AG04450 (cell line): ENCODE measurements around the gene TTLL11. TPM values are rescaled to one million over a fixed set of nuclear protein-coding genes. Genes with fewer than 3 reads are reported as not detected.

Experiments used
- CTCF ChIA-PET: fragments of 300-600, 350-600 bp; formaldehyde crosslinking; extraction: SDS; loops from one replicate; lab custom pipeline; 2022; ENCODE audit warnings: antibody characterized with exemption, inconsistent platforms; lab: Charles Lee
- POLR2A ChIA-PET: fragments of 350-600 bp; formaldehyde crosslinking; extraction: SDS; loops from one replicate; lab custom pipeline; 2021; ENCODE audit warnings: antibody characterized with exemption, inconsistent platforms; lab: Yijun Ruan, JAX
- DNase-seq: peaks from one replicate; pipeline ENCODE4 v3.0.0-alpha.2; 2011; ENCODE audit warnings: low read depth, low spot score
- H3K27ac ChIP-seq: one replicate; pipeline ENCODE4 v1.5.1; 2012; ENCODE audit warnings: low read depth, low read length, control low read depth
- H3K27me3 ChIP-seq: one replicate; pipeline ENCODE4 v1.6.0; 2012; ENCODE audit warnings: low read length; ENCODE audit not compliant: control insufficient read depth, insufficient read depth
- H3K4me3 ChIP-seq: 2 replicates; pipeline ENCODE4 v1.5.1; 2011; ENCODE audit warnings: mild to moderate bottlenecking, low read depth, low read length, control low read depth
- H3K9me3 ChIP-seq: 2 replicates; pipeline ENCODE4 v1.5.1; 2012; ENCODE audit warnings: low read length; ENCODE audit not compliant: control insufficient read depth, insufficient read depth
- CTCF ChIP-seq: IDR thresholded peaks from 2 replicates; pipeline ENCODE4 v1.5.1; 2011; ENCODE audit warnings: low read depth, low read length, control low read depth, inconsistent platforms
- polyA plus RNA-seq: library from polyadenylated mRNA; depleted of rRNA; stranded (reverse); fragments of >200 nt; gene quantifications from 2 replicates; pipeline ENCODE4 v1.2.3, GENCODE V29; 2011

The TTLL11 gene
- polyA plus RNA-seq, 1 experiment: 4.6 TPM

- ChIA-PET CTCF (no interaction called here), POLR2A (no interaction called here)
- no peaks in the 10 kb centered on the region for H3K9me3 ChIP-seq
- H3K27ac ChIP-seq: no peak overlapping the region
- no peak overlapping the region for H3K4me3 ChIP-seq
- no peak for TF ChIP-seq CTCF
- no peak for DNase-seq
- peaks cover 3% of the 10 kb centered on the region for H3K27me3 ChIP-seq
Observed at GRCh38 chr9:121956808-121957207, 136.3 kb downstream of the TTLL11 start.

GRCh38 chr9:121955649-121956048, 137.5 kb downstream of the TTLL11 start:
- DNase-seq: no peak
- CTCF ChIA-PET: no interaction called here

GRCh38 chr9:121954477-121955140, 138.5 kb downstream of the TTLL11 start:
- no peak overlapping the region for H3K4me3 ChIP-seq
- ChIA-PET CTCF (interaction anchor here (1.0 kb wide), 1 partner anchor 409 kb away, joined by 4 read pairs; no protein-coding TSS in a partner anchor), POLR2A (no interaction called here)
- H3K27ac ChIP-seq: no peak overlapping the region
- H3K27me3 ChIP-seq: no peaks in the 10 kb centered on the region
- DNase-seq: peak; percentile 32
- no peak for TF ChIP-seq CTCF
- H3K9me3 ChIP-seq: no peaks in the 10 kb centered on the region

More at GRCh38 chr9:121955649-121956048, 137.5 kb downstream of the TTLL11 start:
- TF ChIP-seq CTCF: no peak
- Histone ChIP-seq H3K4me3 (no peak overlapping the region), H3K9me3 (no peaks in the 10 kb centered on the region), H3K27me3 (peaks cover 3% of the 10 kb centered on the region), H3K27ac (no peak overlapping the region)
- POLR2A ChIA-PET: no interaction called here

GRCh38 chr9:121952611-121953010, 140.5 kb downstream of the TTLL11 start:
- H3K27ac ChIP-seq: no peak overlapping the region

More at GRCh38 chr9:121952611-121953010, 140.5 kb downstream of the TTLL11 start:
- TF ChIP-seq CTCF: no peak
- no peaks in the 10 kb centered on the region for H3K9me3 ChIP-seq
- no peaks in the 10 kb centered on the region for H3K27me3 ChIP-seq
- ChIA-PET CTCF (interaction anchor here (0.9 to 1.5 kb wide), 2 partner anchors 255 to 257 kb away, joined by 3 read pairs; no protein-coding TSS in a partner anchor), POLR2A (no interaction called here)
- no peak for DNase-seq
- H3K4me3 ChIP-seq: no peak overlapping the region
